T-cell (primary cell): ENCODE data around the gene CLEC4D. TPM values are rescaled to one million over a fixed set of nuclear protein-coding genes. Genes with fewer than 3 reads are reported as not detected.
"Not testable (repeated sequence)": the region's sequence is repeated elsewhere in the genome, so short reads cannot be mapped to it uniquely, and the experiment has no call there.

Experiments used
- ATAC-seq, 4 experiments: fragments of 200-7000 bp in 3 of 4; fragments of 150-1000 bp in 1 of 4; cut with Tn5 transposase; replicated peaks in 1 of 4; 1 replicate in 3 of 4; 2 replicates in 1 of 4; pipeline ENCODE4 v1.10.0; 2021; ENCODE audit warnings: moderate library complexity in 3 of 4, mild to moderate bottlenecking in 2 of 4, moderate number of reproducible peaks in 1 of 4
- CTCF ChIA-PET, 2 donors: fragments of 300-600 bp; sonication (Branson Sonifier 250); formaldehyde crosslinking; loops; one replicate each; lab custom pipeline; 2022; ENCODE audit warnings: antibody characterized with exemption in 2 of 2; lab: Charles Lee
- POLR2A ChIA-PET, 2 donors: fragments of 300-600 bp; sonication (Branson Sonifier 250); formaldehyde crosslinking; loops; one replicate each; lab custom pipeline; 2022; ENCODE audit warnings: antibody characterized with exemption in 2 of 2; lab: Charles Lee
- DNase-seq, 35 experiments: peaks; one replicate each; pipeline versions ENCODE4 v3.0.0 to v3.0.0-alpha.2; 2013 to 2023
- H3K27ac ChIP-seq: one replicate; pipeline ENCODE4 v1.5.1; 2013; ENCODE audit warnings: low read length
- H3K27me3 ChIP-seq, 2 experiments: replicated peaks in 1 of 2; 1 replicate in 1 of 2; 2 replicates in 1 of 2; pipeline versions ENCODE4 v1.6.1 to v1.7.0; 2013; ENCODE audit warnings: low read length in 1 of 2, mixed read lengths in 1 of 2; ENCODE audit not compliant: control insufficient read depth in 2 of 2, insufficient read depth in 2 of 2; ENCODE audit errors: extremely low read depth in 1 of 2
- H3K36me3 ChIP-seq, 2 donors: 1 replicate in 1 of 2; 2 replicates in 1 of 2; pipeline versions ENCODE4 v1.6.1 to v1.7.0; 2013; ENCODE audit warnings: low read length in 1 of 2; ENCODE audit not compliant: control insufficient read depth in 2 of 2, insufficient read depth in 1 of 2; ENCODE audit errors: extremely low read depth in 1 of 2
- H3K4me1 ChIP-seq, 2 experiments: 1 replicate in 1 of 2; 2 replicates in 1 of 2; pipeline versions ENCODE4 v1.6.1 to v1.7.0; 2013; ENCODE audit warnings: low read length in 2 of 2, mixed read lengths in 1 of 2; ENCODE audit not compliant: insufficient read depth in 2 of 2, control insufficient read depth in 1 of 2; ENCODE audit errors: extremely low read depth in 1 of 2
- H3K4me3 ChIP-seq, 2 donors: 1 replicate in 1 of 2; 2 replicates in 1 of 2; pipeline versions ENCODE4 v1.5.1 to v1.7.0; 2013; ENCODE audit warnings: mild to moderate bottlenecking in 2 of 2, low read length in 1 of 2, moderate library complexity in 1 of 2; ENCODE audit not compliant: control insufficient read depth in 1 of 2; ENCODE audit errors: extremely low read depth in 1 of 2
- H3K9me3 ChIP-seq: 2 replicates; pipeline ENCODE4 v1.7.0; 2013
- H3K27ac Mint-ChIP-seq, 2 donors: one replicate each; pipeline ENCODE4 v1.8.0; 2020 to 2021; ENCODE audit warnings: mild to moderate bottlenecking in 2 of 2, mixed read lengths in 2 of 2
- H3K27me3 Mint-ChIP-seq, 2 donors: one replicate each; pipeline ENCODE4 v1.8.0; 2021 to 2022; ENCODE audit warnings: mixed read lengths in 2 of 2
- H3K36me3 Mint-ChIP-seq: one replicate; pipeline ENCODE4 v1.8.0; 2021; ENCODE audit warnings: mixed read lengths
- H3K4me1 Mint-ChIP-seq, 3 donors: one replicate each; pipeline ENCODE4 v1.8.0; 2020 to 2022; ENCODE audit warnings: mixed read lengths in 3 of 3, mild to moderate bottlenecking in 1 of 3
- H3K4me3 Mint-ChIP-seq, 3 donors: one replicate each; pipeline ENCODE4 v1.8.0; 2020 to 2022; ENCODE audit warnings: mild to moderate bottlenecking in 3 of 3, mixed read lengths in 3 of 3, moderate library complexity in 3 of 3
- H3K9me3 Mint-ChIP-seq, 3 donors: one replicate each; pipeline ENCODE4 v1.8.0; 2020 to 2022; ENCODE audit warnings: mixed read lengths in 3 of 3
- WGBS: methylation state at CpG from one replicate; pipeline ENCODE4 v1.1.5; 2013; ENCODE audit warnings: missing lambda C conversion rate; ENCODE audit not compliant: insufficient coverage; 5-methylcytosine and 5-hydroxymethylcytosine counted together
- total RNA-seq, 35 experiments: library from RNA in 6 of 35; stranded (reverse) in 6 of 35; fragments of 120-200 nt in 1 of 35; gene quantifications; one replicate each; pipeline versions ENCODE4 v1.2.1 to v1.2.4 and lab custom pipeline; 2013 to 2026

CLEC4D gene
- total RNA-seq, 5 donors from 2014 or later (not counting 1 experiment from before 2014, with no cell fraction given), result not detected

DNA sequence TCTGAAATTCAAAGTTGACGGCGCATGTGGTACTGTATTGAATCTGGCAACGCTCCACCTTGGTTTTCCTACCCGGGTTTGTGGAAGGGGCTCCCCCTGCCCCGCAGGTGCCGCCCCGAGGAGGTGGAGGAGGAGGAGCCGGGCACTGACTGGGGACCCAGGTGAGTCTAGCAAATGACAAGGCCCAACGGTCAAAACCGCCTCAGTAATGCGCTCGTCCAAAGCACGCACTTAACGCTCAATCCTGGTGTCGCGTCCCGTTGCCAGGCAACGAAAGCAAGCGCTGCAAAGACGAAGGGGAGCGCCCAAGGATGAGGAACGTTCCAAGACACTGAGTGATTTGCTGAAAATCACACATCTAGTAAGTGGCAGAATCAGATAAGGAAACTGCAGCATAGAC is 51.4 kb downstream of the CLEC4D start:
- Mint-ChIP-seq H3K27me3 (peaks cover 2 to 10% of the 10 kb centered on the region in 2 donors), H3K4me3 (no peak overlapping the region), H3K9me3 (peaks cover 4 to 21% (median 13%) of the 10 kb centered on the region in 3 donors), H3K36me3 (no peaks in the 10 kb centered on the region), H3K27ac (no peak overlapping the region), H3K4me1 (no peaks in the 10 kb centered on the region)
- ChIA-PET POLR2A (no interaction called here), CTCF (interaction anchor here in 1 of 2 donors (0.7 to 0.9 kb wide), 3 partner anchors 21 to 250 kb away, joined by 3 to 4 read pairs (median 3); no protein-coding TSS in a partner anchor)
- no peaks in the 10 kb centered on the region for H3K36me3 ChIP-seq
- H3K4me3 ChIP-seq, result no peak overlapping the region
- 93% methylated on average over 19 of the region's 22 CpGs for WGBS
- H3K27me3 ChIP-seq, result peaks cover 0 to 4% of the 10 kb centered on the region in 2 experiments
- ATAC-seq (no peak), DNase-seq (no peak)
- H3K9me3 ChIP-seq, result no peaks in the 10 kb centered on the region
- no peaks in the 10 kb centered on the region for H3K4me1 ChIP-seq
- H3K27ac ChIP-seq, result no peak overlapping the region

GRCh38 chr12:8566052-8566451 is 52.7 kb downstream of the CLEC4D start:
- H3K4me1 Mint-ChIP-seq, H3K36me3 Mint-ChIP-seq, POLR2A ChIA-PET, H3K27ac ChIP-seq, H3K27me3 ChIP-seq, H3K9me3 ChIP-seq, H3K4me1 ChIP-seq, ATAC-seq, H3K36me3 ChIP-seq, H3K27ac Mint-ChIP-seq, DNase-seq, H3K4me3 ChIP-seq, H3K27me3 Mint-ChIP-seq, CTCF ChIA-PET, H3K4me3 Mint-ChIP-seq: not testable (repeated sequence)
- WGBS, result no CpG with 5 or more reads among the region's 2 CpGs
- H3K9me3 Mint-ChIP-seq, result peaks cover 4 to 21% (median 13%) of the 10 kb centered on the region in 3 donors

DNA sequence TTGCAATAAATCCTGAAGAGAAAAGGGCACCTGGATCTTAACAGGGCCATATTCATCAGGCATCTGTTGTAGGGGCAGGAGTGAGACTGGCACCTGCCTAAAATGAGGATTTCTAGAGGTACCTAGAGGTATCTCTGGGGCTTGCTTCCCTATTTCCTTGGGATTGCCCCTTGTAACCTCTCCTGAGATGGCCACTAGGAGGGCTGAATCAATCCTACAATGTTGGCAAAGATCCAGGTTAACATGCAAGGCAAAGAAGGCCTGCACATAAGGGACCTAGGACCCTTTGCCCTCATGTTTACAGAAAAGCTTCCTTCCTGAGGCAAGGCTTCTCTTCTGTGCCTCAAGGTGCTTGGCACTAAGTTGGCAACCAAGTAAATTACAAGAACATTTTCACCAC is 53.2 kb downstream of the CLEC4D start:
- no peak for DNase-seq
- Mint-ChIP-seq H3K4me3 (no peak overlapping the region), H3K27me3 (peaks cover 0 to 2% of the 10 kb centered on the region in 2 donors), H3K36me3 (no peaks in the 10 kb centered on the region), H3K4me1 (no peaks in the 10 kb centered on the region), H3K9me3 (peaks cover 4 to 19% (median 12%) of the 10 kb centered on the region in 3 donors), H3K27ac (no peak overlapping the region)
- Histone ChIP-seq H3K27ac (no peak overlapping the region), H3K27me3 (peaks cover 0 to 4% of the 10 kb centered on the region in 2 experiments), H3K9me3 (no peaks in the 10 kb centered on the region), H3K36me3 (no peaks in the 10 kb centered on the region), H3K4me1 (no peaks in the 10 kb centered on the region), H3K4me3 (no peak overlapping the region)
- POLR2A ChIA-PET, result no interaction called here
- ATAC-seq, result no peak
- CTCF ChIA-PET, result no interaction called here

Other genes with a start within 250 kb of the CLEC4D start
- gene CLEC6A, start 57.5 kb upstream of the CLEC4D start, total RNA-seq, result not detected
- gene CLEC4E, start 27.4 kb downstream of the CLEC4D start, total RNA-seq, result not detected
- under 1 TPM in 3 of 5 donors, not detected in 2; 0.10 to 0.35 (median 0.18) TPM for gene AICDA, start 99.4 kb downstream of the CLEC4D start, total RNA-seq
- not detected for gene MFAP5, start 149.3 kb downstream of the CLEC4D start, total RNA-seq
- 10 to 100 TPM; 14.3 to 28.0 (median 23.0) TPM for gene RIMKLB, start 184.5 kb downstream of the CLEC4D start, total RNA-seq